ENCODE data around the gene NUBP1.
"Not testable (repeated sequence)": the region's sequence is repeated elsewhere in the genome, so short reads cannot be mapped to it uniquely, and the experiment has no call there.

Gene NUBP1

GRCh38 chr16:10740000-10740844 is 3.4 kb upstream of the NUBP1 start:
- peak overlapping the region in 1 of 3 experiments; percentile 48 for H3K4me3 Mint-ChIP-seq
- TF ChIP-seq CTCF (IDR thresholded peaks at IDR 0.05; ENCODE audit: unreplicated experiment in 3 of 3) = no peak
- no peaks in the 10 kb centered on the region for H3K36me3 Mint-ChIP-seq (ENCODE audit: low read depth)
- peak overlapping the region in 1 of 3 experiments; percentile 39 for H3K27ac Mint-ChIP-seq
- no peaks in the 10 kb centered on the region for H3K9me3 Mint-ChIP-seq
- H3K4me1 Mint-ChIP-seq = peaks cover 36% of the 10 kb centered on the region
- peaks cover 3% of the 10 kb centered on the region for H3K27me3 Mint-ChIP-seq (ENCODE audit: low read depth)

- H3K4me3 Mint-ChIP-seq = peak overlapping the region in 2 of 3 experiments; percentile 14 to 48
Observed at GRCh38 chr16:10740845-10741208, 2.8 kb upstream of the NUBP1 start.

GRCh38 chr16:10741249-10741648 is 2.4 kb upstream of the NUBP1 start:
- H3K9me3 Mint-ChIP-seq; H3K36me3 Mint-ChIP-seq (ENCODE audit: low read depth); H3K27me3 Mint-ChIP-seq (ENCODE audit: low read depth): not testable (repeated sequence)
- Mint-ChIP-seq H3K4me3 (peak overlapping the region in 1 of 3 experiments; percentile 48), H3K27ac (peak overlapping the region in 1 of 3 experiments; percentile 34), H3K4me1 (peaks cover 46% of the 10 kb centered on the region)

More at GRCh38 chr16:10740845-10741208, 2.8 kb upstream of the NUBP1 start:
- H3K36me3 Mint-ChIP-seq (ENCODE audit: low read depth) = no peaks in the 10 kb centered on the region
- H3K27me3 Mint-ChIP-seq (ENCODE audit: low read depth) = peaks cover 3% of the 10 kb centered on the region
- no peak for TF ChIP-seq CTCF (IDR thresholded peaks at IDR 0.05; ENCODE audit: unreplicated experiment in 3 of 3)
- H3K27ac Mint-ChIP-seq = peak overlapping the region in 1 of 3 experiments; percentile 34
- H3K9me3 Mint-ChIP-seq = no peaks in the 10 kb centered on the region
- peaks cover 42% of the 10 kb centered on the region for H3K4me1 Mint-ChIP-seq

GRCh38 chr16:10741844-10742243 is 1.8 kb upstream of the NUBP1 start:
- TF ChIP-seq CTCF (IDR thresholded peaks at IDR 0.05; ENCODE audit: unreplicated experiment in 3 of 3) = no peak
- H3K4me1 Mint-ChIP-seq = peaks cover 46% of the 10 kb centered on the region
- H3K27ac Mint-ChIP-seq = peak overlapping the region in 1 of 3 experiments; percentile 54
- H3K4me3 Mint-ChIP-seq = peak overlapping the region in 2 of 3 experiments; percentile 35 to 45
- no peaks in the 10 kb centered on the region for H3K9me3 Mint-ChIP-seq
- H3K27me3 Mint-ChIP-seq (ENCODE audit: low read depth) = peaks cover 3% of the 10 kb centered on the region
- peaks cover 1% of the 10 kb centered on the region for H3K36me3 Mint-ChIP-seq (ENCODE audit: low read depth)

- H3K4me1 Mint-ChIP-seq = peaks cover 41% of the 10 kb centered on the region
- no peak for TF ChIP-seq CTCF (IDR thresholded peaks at IDR 0.05; ENCODE audit: unreplicated experiment in 3 of 3)
- peak overlapping the region; percentile 86 to 91 (median 88) for H3K4me3 Mint-ChIP-seq
- peak overlapping the region; percentile 99 to 100 (median 99) for H3K27ac Mint-ChIP-seq
- peaks cover 3% of the 10 kb centered on the region for H3K27me3 Mint-ChIP-seq (ENCODE audit: low read depth)
- H3K9me3 Mint-ChIP-seq = no peaks in the 10 kb centered on the region
- H3K36me3 Mint-ChIP-seq (ENCODE audit: low read depth) = peaks cover 8% of the 10 kb centered on the region
Observed at GRCh38 chr16:10743227-10743609, 424 bp upstream of the NUBP1 start.

- peaks cover 3% of the 10 kb centered on the region for H3K27me3 Mint-ChIP-seq (ENCODE audit: low read depth)
- H3K9me3 Mint-ChIP-seq = no peaks in the 10 kb centered on the region
- H3K4me1 Mint-ChIP-seq = peaks cover 41% of the 10 kb centered on the region
- peaks cover 16% of the 10 kb centered on the region for H3K36me3 Mint-ChIP-seq (ENCODE audit: low read depth)
- H3K27ac Mint-ChIP-seq = peak overlapping the region; percentile 99 to 100 (median 99)
- TF ChIP-seq CTCF (IDR thresholded peaks at IDR 0.05; ENCODE audit: unreplicated experiment in 3 of 3) = no peak
- H3K4me3 Mint-ChIP-seq = peak overlapping the region; percentile 86 to 91 (median 88)
Observed at GRCh38 chr16:10744370-10745030, 858 bp downstream of the NUBP1 start.

All from nephron (organoid).